Measurements from ENCODE around the gene RGS1. TPM values are rescaled to one million over a fixed set of nuclear protein-coding genes. Genes with fewer than 3 reads are reported as not detected.

RGS1 gene
- total RNA-seq, 1 experiment from 2014 or later: not detected

DNA sequence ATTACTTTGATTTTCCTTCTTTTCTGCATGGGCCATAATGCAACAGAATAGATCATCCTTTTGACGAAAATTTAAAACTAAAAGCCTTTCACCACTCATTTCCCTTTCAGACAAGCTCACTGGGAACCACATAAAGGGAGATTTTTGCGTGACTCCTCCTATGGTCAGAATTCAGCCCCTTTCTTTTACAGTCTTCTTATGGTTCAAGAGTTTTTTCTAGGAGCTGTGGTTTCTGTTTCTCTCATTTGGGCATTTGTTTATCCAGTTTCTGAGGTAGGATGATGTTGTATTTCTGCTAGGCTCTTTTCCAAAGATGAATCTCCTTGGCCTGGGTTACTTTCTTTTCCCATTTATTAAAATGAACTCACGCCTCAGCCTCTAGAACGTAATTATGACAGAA lies 16.9 kb downstream of the RGS1 start:
- no peak for ATAC-seq

DNA sequence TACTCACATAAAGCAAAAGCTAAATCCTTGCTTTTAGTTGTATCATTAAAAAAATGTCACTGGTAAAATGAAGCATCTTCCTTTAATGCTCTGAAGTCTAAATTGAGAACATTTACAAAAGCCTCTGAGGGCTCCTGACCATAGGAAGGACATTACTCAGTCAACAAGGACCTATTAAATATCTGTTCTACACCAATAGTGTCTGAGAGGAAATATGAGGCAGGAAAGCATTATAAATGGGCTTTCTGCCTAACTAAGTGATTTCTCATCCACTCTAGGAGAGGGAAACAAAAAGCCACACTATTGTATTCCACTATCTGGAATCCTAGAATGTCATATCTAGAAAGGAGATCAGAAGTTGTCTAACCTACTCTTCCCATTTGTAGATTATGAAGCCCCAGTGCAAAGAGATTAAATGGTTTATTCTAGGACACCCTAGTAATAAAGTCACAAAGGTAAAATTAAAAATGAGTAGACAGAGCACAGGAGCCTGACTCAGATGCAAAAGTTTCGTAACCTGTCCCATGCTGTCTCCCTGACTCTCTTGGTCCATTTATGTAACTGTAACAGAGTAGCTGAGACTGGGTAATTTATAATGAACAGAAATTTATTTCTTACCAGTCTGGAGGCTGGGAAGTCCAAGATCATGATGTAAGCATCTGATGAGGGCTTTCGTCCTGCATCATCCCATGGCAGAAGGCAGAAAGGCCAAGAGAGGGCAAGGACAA lies 17.6 kb downstream of the RGS1 start:
- no peaks in the 10 kb centered on the region for H3K27me3 ChIP-seq (ENCODE audit: low read length)
- no peaks in the 10 kb centered on the region for H3K9me2 ChIP-seq (replicated peaks; ENCODE audit: low read length)
- H3K4me3 ChIP-seq (ENCODE audit: low read length): no peak overlapping the region
- no peaks in the 10 kb centered on the region for H3K9me3 ChIP-seq (ENCODE audit: low read length)
- no peaks in the 10 kb centered on the region for H3K79me2 ChIP-seq (ENCODE audit: low read length)
- DNase-seq (no peak), ATAC-seq (no peak; the same call in 1 of the 2 replicates)
- ChIA-PET POLR2A (ENCODE audit: unreplicated experiment) (interaction anchor here (0.5 kb wide), 2 partner anchors 127 to 144 kb away, joined by 4 to 8 read pairs; no protein-coding TSS in a partner anchor), CTCF (no interaction called here)
- H3K4me2 ChIP-seq (ENCODE audit: low read length): no peak overlapping the region
- intact Hi-C loops (cut with micrococcal nuclease): no loop called here
- no TSS peak for BruUV-seq (replicated peaks)
- H3K4me1 ChIP-seq (ENCODE audit: insufficient read depth, low read length): no peaks in the 10 kb centered on the region
- no peak overlapping the region for H2AFZ ChIP-seq (ENCODE audit: low read length)
- no peaks in the 10 kb centered on the region for H3F3A ChIP-seq (ENCODE audit: low read length, unreplicated experiment)
- no peaks in the 10 kb centered on the region for H4K20me1 ChIP-seq (ENCODE audit: low read length)
- TF ChIP-seq EZH2phosphoT487 (IDR thresholded peaks at IDR 0.05; ENCODE audit: borderline replicate concordance, low read length) (no peak), EZH2 (IDR thresholded peaks at IDR 0.05; ENCODE audit: low read length, unreplicated experiment) (no peak)
- TF ChIP-seq, protein P1, sequence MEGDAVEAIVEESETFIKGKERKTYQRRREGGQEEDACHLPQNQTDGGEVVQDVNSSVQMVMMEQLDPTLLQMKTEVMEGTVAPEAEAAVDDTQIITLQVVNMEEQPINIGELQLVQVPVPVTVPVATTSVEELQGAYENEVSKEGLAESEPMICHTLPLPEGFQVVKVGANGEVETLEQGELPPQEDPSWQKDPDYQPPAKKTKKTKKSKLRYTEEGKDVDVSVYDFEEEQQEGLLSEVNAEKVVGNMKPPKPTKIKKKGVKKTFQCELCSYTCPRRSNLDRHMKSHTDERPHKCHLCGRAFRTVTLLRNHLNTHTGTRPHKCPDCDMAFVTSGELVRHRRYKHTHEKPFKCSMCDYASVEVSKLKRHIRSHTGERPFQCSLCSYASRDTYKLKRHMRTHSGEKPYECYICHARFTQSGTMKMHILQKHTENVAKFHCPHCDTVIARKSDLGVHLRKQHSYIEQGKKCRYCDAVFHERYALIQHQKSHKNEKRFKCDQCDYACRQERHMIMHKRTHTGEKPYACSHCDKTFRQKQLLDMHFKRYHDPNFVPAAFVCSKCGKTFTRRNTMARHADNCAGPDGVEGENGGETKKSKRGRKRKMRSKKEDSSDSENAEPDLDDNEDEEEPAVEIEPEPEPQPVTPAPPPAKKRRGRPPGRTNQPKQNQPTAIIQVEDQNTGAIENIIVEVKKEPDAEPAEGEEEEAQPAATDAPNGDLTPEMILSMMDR (conservative IDR thresholded peaks at IDR 0.05; ENCODE audit: low read depth, low read length): no peak
- no peak overlapping the region for H3K27ac ChIP-seq (ENCODE audit: low read length)
- H3K9ac ChIP-seq (ENCODE audit: low read length): no peak overlapping the region
- no peaks in the 10 kb centered on the region for H3K36me3 ChIP-seq (ENCODE audit: low read depth, low read length)

More for the DNA sequence above, 16.9 kb downstream of the RGS1 start:
- Histone ChIP-seq H3K27me3 (ENCODE audit: low read length) (no peaks in the 10 kb centered on the region), H3K4me1 (ENCODE audit: insufficient read depth, low read length) (no peaks in the 10 kb centered on the region), H3K4me3 (ENCODE audit: low read length) (no peak overlapping the region), H3K27ac (ENCODE audit: low read length) (no peak overlapping the region), H3K9ac (ENCODE audit: low read length) (no peak overlapping the region), H3K79me2 (ENCODE audit: low read length) (no peaks in the 10 kb centered on the region), H3K9me2 (replicated peaks; ENCODE audit: low read length) (no peaks in the 10 kb centered on the region), H3K4me2 (ENCODE audit: low read length) (no peak overlapping the region), H3K36me3 (ENCODE audit: low read depth, low read length) (no peaks in the 10 kb centered on the region), H4K20me1 (ENCODE audit: low read length) (no peaks in the 10 kb centered on the region), H2AFZ (ENCODE audit: low read length) (no peak overlapping the region), H3K9me3 (ENCODE audit: low read length) (no peaks in the 10 kb centered on the region), H3F3A (ENCODE audit: low read length, unreplicated experiment) (no peaks in the 10 kb centered on the region)
- CTCF ChIA-PET: no interaction called here
- POLR2A ChIA-PET (ENCODE audit: unreplicated experiment): interaction anchor here (0.5 kb wide), 2 partner anchors 128 to 145 kb away, joined by 4 to 8 read pairs; no protein-coding TSS in a partner anchor
- intact Hi-C loops (cut with micrococcal nuclease): no loop called here
- DNase-seq: no peak
- no peak for TF ChIP-seq EZH2phosphoT487 (IDR thresholded peaks at IDR 0.05; ENCODE audit: borderline replicate concordance, low read length)
- TF ChIP-seq EZH2 (IDR thresholded peaks at IDR 0.05; ENCODE audit: low read length, unreplicated experiment): no peak
- TF ChIP-seq, protein P1 (conservative IDR thresholded peaks at IDR 0.05; ENCODE audit: low read depth, low read length): no peak
- no TSS peak for BruUV-seq (replicated peaks)

DNA sequence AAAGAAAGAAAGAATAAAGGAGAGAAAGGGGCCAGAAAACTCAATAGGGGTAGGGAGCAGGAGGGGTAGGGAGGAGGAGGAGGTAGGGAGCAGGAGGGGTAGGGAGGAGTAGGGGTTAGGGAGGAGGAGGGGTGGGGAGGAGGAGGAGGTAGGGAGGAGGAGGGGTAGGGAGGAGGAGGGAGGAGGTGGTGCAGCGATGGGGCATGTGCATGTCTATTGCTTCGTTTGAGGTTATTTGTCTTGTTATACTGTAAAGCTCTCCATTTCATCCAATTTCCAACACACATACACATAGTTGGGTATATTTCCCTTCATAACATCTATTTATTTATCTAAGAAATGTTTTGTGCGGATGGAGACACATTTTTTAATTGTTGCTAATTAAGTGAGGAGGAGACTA lies 19.7 kb downstream of the RGS1 start:
- no peaks in the 10 kb centered on the region for H3K36me3 ChIP-seq (ENCODE audit: low read depth, low read length)
- POLR2A ChIA-PET (ENCODE audit: unreplicated experiment): no interaction called here

More for the DNA sequence above, 19.7 kb downstream of the RGS1 start:
- intact Hi-C loops (cut with micrococcal nuclease): no loop called here
- TF ChIP-seq, protein P1 (conservative IDR thresholded peaks at IDR 0.05; ENCODE audit: low read depth, low read length): no peak
- no peak for TF ChIP-seq EZH2 (IDR thresholded peaks at IDR 0.05; ENCODE audit: low read length, unreplicated experiment)
- no peak for TF ChIP-seq EZH2phosphoT487 (IDR thresholded peaks at IDR 0.05; ENCODE audit: borderline replicate concordance, low read length)
- no peak for DNase-seq
- CTCF ChIA-PET: no interaction called here
- no peaks in the 10 kb centered on the region for H3K9me2 ChIP-seq (replicated peaks; ENCODE audit: low read length)
- H3K27ac ChIP-seq (ENCODE audit: low read length): no peak overlapping the region
- no peak overlapping the region for H3K9ac ChIP-seq (ENCODE audit: low read length)
- H3K4me1 ChIP-seq (ENCODE audit: insufficient read depth, low read length): no peaks in the 10 kb centered on the region
- H3K9me3 ChIP-seq (ENCODE audit: low read length): no peaks in the 10 kb centered on the region
- H3F3A ChIP-seq (ENCODE audit: low read length, unreplicated experiment): no peaks in the 10 kb centered on the region
- no TSS peak for BruUV-seq (replicated peaks)
- H3K79me2 ChIP-seq (ENCODE audit: low read length): no peaks in the 10 kb centered on the region
- H3K4me3 ChIP-seq (ENCODE audit: low read length): no peak overlapping the region
- H2AFZ ChIP-seq (ENCODE audit: low read length): no peak overlapping the region
- no peak for ATAC-seq
- H3K27me3 ChIP-seq (ENCODE audit: low read length): no peaks in the 10 kb centered on the region
- H3K4me2 ChIP-seq (ENCODE audit: low read length): no peak overlapping the region
- H4K20me1 ChIP-seq (ENCODE audit: low read length): no peaks in the 10 kb centered on the region
